B cell (primary cell): ENCODE data around the gene TBX15. TPM values are rescaled to one million over a fixed set of nuclear protein-coding genes. Genes with fewer than 3 reads are reported as not detected.

Experiments used
- ATAC-seq: fragments of 200-7000 bp; cut with Tn5 transposase; one replicate; pipeline ENCODE4 v1.10.0; 2021; ENCODE audit warnings: low read depth, mild to moderate bottlenecking, moderate number of reproducible peaks, moderate library complexity
- CTCF ChIA-PET: fragments of 350-600 bp; sonication (Branson Sonifier 250); formaldehyde crosslinking; loops from one replicate; lab custom pipeline; 2021; ENCODE audit warnings: antibody characterized with exemption, inconsistent platforms; lab: Charles Lee
- POLR2A ChIA-PET: fragments of 350-600 bp; sonication (Branson Sonifier 250); formaldehyde crosslinking; loops from one replicate; lab custom pipeline; 2021; ENCODE audit warnings: antibody characterized with exemption; lab: Charles Lee
- DNase-seq: peaks from one replicate; pipeline ENCODE4 v3.0.0; 2013
- H2AFZ ChIP-seq: 2 replicates; pipeline ENCODE4 v1.6.1; 2012; ENCODE audit warnings: mild to moderate bottlenecking, low read depth, low read length; ENCODE audit not compliant: insufficient read depth, poor library complexity, severe bottlenecking
- H3K27ac ChIP-seq, 2 donors: 1 replicate in 1 of 2; 2 replicates in 1 of 2; pipeline ENCODE4 v1.5.1; 2012 to 2013; ENCODE audit warnings: low read length in 2 of 2, mild to moderate bottlenecking in 2 of 2, moderate library complexity in 1 of 2
- H3K27me3 ChIP-seq, 4 experiments: fragments of 200-600 bp in 1 of 4; sonication (generic) in 1 of 4; replicated peaks in 1 of 4; 1 replicate in 2 of 4; 2 replicates in 2 of 4; pipeline versions ENCODE4 v1.6.1 to v1.7.0; 2013 to 2016; ENCODE audit warnings: low read length in 3 of 4, mild to moderate bottlenecking in 2 of 4, mixed read lengths in 1 of 4, moderate library complexity in 1 of 4; ENCODE audit not compliant: insufficient read depth in 4 of 4, control insufficient read depth in 3 of 4; ENCODE audit errors: control extremely low read depth in 1 of 4
- H3K36me3 ChIP-seq, 2 experiments: replicated peaks in 1 of 2; 1 replicate in 1 of 2; 2 replicates in 1 of 2; pipeline versions ENCODE4 v1.6.1 to v1.7.1; 2013; ENCODE audit warnings: low read length in 1 of 2; ENCODE audit not compliant: insufficient read depth in 2 of 2, control insufficient read depth in 1 of 2; ENCODE audit errors: control extremely low read depth in 1 of 2, extremely low read depth in 1 of 2
- H3K4me1 ChIP-seq, 2 donors: fragments of 200-600 bp in 1 of 2; sonication (generic) in 1 of 2; 1 replicate in 1 of 2; 2 replicates in 1 of 2; pipeline versions ENCODE4 v1.5.1 to v1.6.1; 2013 to 2017; ENCODE audit warnings: low read length in 2 of 2; ENCODE audit not compliant: control insufficient read depth in 2 of 2, insufficient read depth in 2 of 2
- H3K4me2 ChIP-seq: replicated peaks from 2 replicates; pipeline ENCODE3; 2012; ENCODE audit warnings: mild to moderate bottlenecking, low read depth, low read length; ENCODE audit not compliant: poor library complexity, severe bottlenecking
- H3K4me3 ChIP-seq, 5 experiments: fragments of 200-600 bp in 1 of 5; sonication (generic) in 1 of 5; 1 replicate in 3 of 5; 2 replicates in 2 of 5; pipeline versions ENCODE4 v1.5.1 to v1.7.0; 2011 to 2016; ENCODE audit warnings: low read length in 4 of 5, mild to moderate bottlenecking in 4 of 5, low read depth in 2 of 5, control low read depth in 1 of 5, moderate library complexity in 1 of 5; ENCODE audit not compliant: insufficient read depth in 1 of 5; ENCODE audit errors: control extremely low read depth in 1 of 5, extremely low read depth in 1 of 5
- H3K79me2 ChIP-seq: fragments of 200-600 bp; sonication (generic); one replicate; pipeline ENCODE4 v1.6.0; 2016; ENCODE audit warnings: low read length; ENCODE audit not compliant: control insufficient read depth, insufficient read depth
- H3K9ac ChIP-seq: fragments of 200-600 bp; sonication (generic); 2 replicates; pipeline ENCODE4 v1.6.1; 2017; ENCODE audit warnings: mild to moderate bottlenecking, low read length, moderate library complexity
- H3K9me3 ChIP-seq, 3 donors: one replicate each; pipeline versions ENCODE4 v1.6.1 to v1.7.1; 2013; ENCODE audit warnings: low read length in 2 of 3; ENCODE audit not compliant: control insufficient read depth in 2 of 3, insufficient read depth in 1 of 3; ENCODE audit errors: control extremely low read depth in 1 of 3
- H4K20me1 ChIP-seq: 2 replicates; pipeline ENCODE4 v1.6.0; 2012; ENCODE audit warnings: mild to moderate bottlenecking, low read length; ENCODE audit not compliant: insufficient read depth, control insufficient read depth, poor library complexity, severe bottlenecking
- H3K27ac Mint-ChIP-seq: one replicate; pipeline ENCODE4 v1.8.0; 2021; ENCODE audit warnings: mixed read lengths
- H3K27me3 Mint-ChIP-seq: one replicate; pipeline ENCODE4 v1.8.0; 2021; ENCODE audit warnings: mixed read lengths
- H3K4me1 Mint-ChIP-seq: one replicate; pipeline ENCODE4 v1.8.0; 2021; ENCODE audit warnings: mixed read lengths
- H3K4me3 Mint-ChIP-seq: one replicate; pipeline ENCODE4 v1.8.0; 2021; ENCODE audit warnings: mixed read lengths
- H3K9me3 Mint-ChIP-seq: one replicate; pipeline ENCODE4 v1.8.0; 2022; ENCODE audit warnings: mixed read lengths; ENCODE audit not compliant: insufficient read depth
- EZH2 ChIP-seq: IDR thresholded peaks from 2 replicates; pipeline ENCODE4 v1.6.1; 2012; ENCODE audit warnings: borderline replicate concordance, low read depth, mild to moderate bottlenecking, moderate library complexity, low read length; ENCODE audit not compliant: insufficient read depth, poor library complexity, severe bottlenecking
- WGBS: methylation state at CpG from one replicate; pipeline ENCODE4 v1.1.5; 2013; ENCODE audit warnings: missing lambda C conversion rate; ENCODE audit not compliant: insufficient coverage; 5-methylcytosine and 5-hydroxymethylcytosine counted together
- intact Hi-C: fragments of 100-400 bp; cut with micrococcal nuclease; formaldehyde crosslinking; loops from one replicate; pipeline ENCODE4 v1.10.0; 2022
- polyA plus RNA-seq: library from polyadenylated mRNA; depleted of rRNA; stranded (reverse); fragments of >200 nt; gene quantifications from 2 replicates; pipeline ENCODE4 v1.2.3, GENCODE V29; 2012
- total RNA-seq, 2 donors: library from RNA; stranded (reverse); fragments of 120-200 nt in 1 of 2; gene quantifications; 1 replicate in 1 of 2; 2 replicates in 1 of 2; pipeline versions ENCODE4 v1.2.3 to v1.2.4, GENCODE V29; 2013 to 2022
- TF ChIP-seq, protein P1 (sequence below): fragments of 200-600 bp; IDR thresholded peaks from one replicate; pipeline ENCODE4 v1.8.0; 2022; ENCODE audit warnings: antibody characterized with exemption, mild to moderate bottlenecking

Gene TBX15
- total and polyA plus RNA-seq, 2 donors (not counting 1 experiment from before 2014, with no cell fraction given) = 0.03 to 0.15 TPM

GRCh38 chr1:118995312-118996016 is 7.3 kb upstream of the TBX15 start:
- intact Hi-C loops = no loop called here
- TF ChIP-seq, protein P1, sequence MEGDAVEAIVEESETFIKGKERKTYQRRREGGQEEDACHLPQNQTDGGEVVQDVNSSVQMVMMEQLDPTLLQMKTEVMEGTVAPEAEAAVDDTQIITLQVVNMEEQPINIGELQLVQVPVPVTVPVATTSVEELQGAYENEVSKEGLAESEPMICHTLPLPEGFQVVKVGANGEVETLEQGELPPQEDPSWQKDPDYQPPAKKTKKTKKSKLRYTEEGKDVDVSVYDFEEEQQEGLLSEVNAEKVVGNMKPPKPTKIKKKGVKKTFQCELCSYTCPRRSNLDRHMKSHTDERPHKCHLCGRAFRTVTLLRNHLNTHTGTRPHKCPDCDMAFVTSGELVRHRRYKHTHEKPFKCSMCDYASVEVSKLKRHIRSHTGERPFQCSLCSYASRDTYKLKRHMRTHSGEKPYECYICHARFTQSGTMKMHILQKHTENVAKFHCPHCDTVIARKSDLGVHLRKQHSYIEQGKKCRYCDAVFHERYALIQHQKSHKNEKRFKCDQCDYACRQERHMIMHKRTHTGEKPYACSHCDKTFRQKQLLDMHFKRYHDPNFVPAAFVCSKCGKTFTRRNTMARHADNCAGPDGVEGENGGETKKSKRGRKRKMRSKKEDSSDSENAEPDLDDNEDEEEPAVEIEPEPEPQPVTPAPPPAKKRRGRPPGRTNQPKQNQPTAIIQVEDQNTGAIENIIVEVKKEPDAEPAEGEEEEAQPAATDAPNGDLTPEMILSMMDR = no peak
- no peak for TF ChIP-seq EZH2
- peaks cover 2% of the 10 kb centered on the region for H3K4me1 Mint-ChIP-seq
- ATAC-seq (no peak), DNase-seq (no peak)
- Histone ChIP-seq H3K9me3 (peaks cover 0 to 53% (median 0%) of the 10 kb centered on the region in 3 donors), H3K4me3 (no peak overlapping the region), H2AFZ (no peak overlapping the region), H4K20me1 (no peaks in the 10 kb centered on the region), H3K9ac (no peak overlapping the region), H3K27ac (no peak overlapping the region), H3K36me3 (no peaks in the 10 kb centered on the region), H3K4me2 (no peak overlapping the region), H3K4me1 (peaks cover 4 to 7% of the 10 kb centered on the region in 2 donors), H3K27me3 (peaks cover 0 to 95% (median 64%) of the 10 kb centered on the region in 4 experiments), H3K79me2 (no peaks in the 10 kb centered on the region)
- POLR2A ChIA-PET = no interaction called here
- CTCF ChIA-PET = interaction anchor here (1.2 kb wide), 1 partner anchor 13 kb away, joined by 3 read pairs; no protein-coding TSS in a partner anchor
- 42% methylated on average over 2 of the region's 3 CpGs for WGBS
- peaks cover 3% of the 10 kb centered on the region for H3K9me3 Mint-ChIP-seq
- H3K27ac Mint-ChIP-seq = no peak overlapping the region
- H3K27me3 Mint-ChIP-seq = peaks cover 76% of the 10 kb centered on the region
- no peak overlapping the region for H3K4me3 Mint-ChIP-seq

DNA sequence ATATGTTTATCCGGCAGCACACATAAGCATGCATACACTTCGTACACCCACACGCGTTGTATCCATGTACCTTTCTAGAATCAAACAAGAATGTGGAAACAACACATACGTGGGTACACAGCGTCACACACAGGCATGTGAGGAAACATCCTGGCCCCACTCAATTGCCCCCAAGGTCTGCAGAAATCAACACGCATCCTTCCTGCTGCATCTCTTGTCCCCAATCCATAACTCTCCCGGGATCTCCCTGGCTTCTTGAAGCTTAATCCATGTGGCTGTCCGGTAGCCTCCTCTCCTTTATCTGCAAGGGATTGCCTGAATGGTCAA is 5.5 kb upstream of the TBX15 start:
- H3K9me3 Mint-ChIP-seq = peaks cover 3% of the 10 kb centered on the region
- Histone ChIP-seq H3K4me2 (no peak overlapping the region), H3K9ac (no peak overlapping the region), H3K9me3 (peaks cover 0 to 58% (median 7%) of the 10 kb centered on the region in 3 donors), H3K27ac (no peak overlapping the region), H3K4me3 (no peak overlapping the region), H3K27me3 (peaks cover 0 to 96% (median 71%) of the 10 kb centered on the region in 4 experiments), H2AFZ (no peak overlapping the region), H3K79me2 (no peaks in the 10 kb centered on the region), H4K20me1 (no peaks in the 10 kb centered on the region), H3K4me1 (peaks cover 4% of the 10 kb centered on the region in 2 donors), H3K36me3 (no peaks in the 10 kb centered on the region)
- H3K27ac Mint-ChIP-seq = no peak overlapping the region
- ATAC-seq (no peak), DNase-seq (no peak)
- H3K4me1 Mint-ChIP-seq = peaks cover 3% of the 10 kb centered on the region
- no peak overlapping the region for H3K4me3 Mint-ChIP-seq
- CTCF ChIA-PET = no interaction called here
- TF ChIP-seq EZH2 = no peak
- TF ChIP-seq, protein P1 = no peak
- intact Hi-C loops = no loop called here
- 13% methylated on average over 9 of the region's 9 CpGs for WGBS
- H3K27me3 Mint-ChIP-seq = peaks cover 72% of the 10 kb centered on the region
- POLR2A ChIA-PET = no interaction called here
